Testis (tissue), 2 donors: ENCODE measurements around the gene CLIC3.

ENCODE experiments used
- CTCF ChIP-seq, 3 experiments: fragments of 450-650 bp in 2 of 3; fragments of 200-600 bp in 1 of 3; sonication (generic) in 1 of 3; IDR thresholded peaks; one replicate each; pipeline ENCODE4 v1.5.1; 2016 to 2019; ENCODE audit warnings: antibody characterized with exemption in 3 of 3, mild to moderate bottlenecking in 2 of 3, moderate library complexity in 1 of 3
- POLR2A ChIP-seq: fragments of 450-650 bp; IDR thresholded peaks from one replicate; pipeline ENCODE4 v1.6.1; 2017; ENCODE audit warnings: antibody characterized with exemption, mild to moderate bottlenecking, moderate library complexity

- TF ChIP-seq CTCF (IDR thresholded peaks at IDR 0.05): no peak
- no peak for TF ChIP-seq POLR2A
These were observed 22.4 kb downstream of the CLIC3 start for GRCh38 chr9:136973618-136974617.
